Erythroblast (primary cell): ENCODE measurements around the gene GIMAP5.

Experiments used
- DNase-seq, 2 experiments: peaks; one replicate each; lab custom pipeline; 2025; lab: John Stamatoyannopoulos, UW
- GATA1 ChIP-seq: IDR thresholded peaks from 2 replicates; pipeline ENCODE4 v1.6.1; 2011; ENCODE audit warnings: low read depth, mild to moderate bottlenecking, control low read depth, low read length, moderate library complexity
- POLR2A ChIP-seq: IDR thresholded peaks from 2 replicates; pipeline ENCODE4 v1.6.1; 2011; ENCODE audit warnings: mild to moderate bottlenecking, low read length

The GIMAP5 gene

DNA sequence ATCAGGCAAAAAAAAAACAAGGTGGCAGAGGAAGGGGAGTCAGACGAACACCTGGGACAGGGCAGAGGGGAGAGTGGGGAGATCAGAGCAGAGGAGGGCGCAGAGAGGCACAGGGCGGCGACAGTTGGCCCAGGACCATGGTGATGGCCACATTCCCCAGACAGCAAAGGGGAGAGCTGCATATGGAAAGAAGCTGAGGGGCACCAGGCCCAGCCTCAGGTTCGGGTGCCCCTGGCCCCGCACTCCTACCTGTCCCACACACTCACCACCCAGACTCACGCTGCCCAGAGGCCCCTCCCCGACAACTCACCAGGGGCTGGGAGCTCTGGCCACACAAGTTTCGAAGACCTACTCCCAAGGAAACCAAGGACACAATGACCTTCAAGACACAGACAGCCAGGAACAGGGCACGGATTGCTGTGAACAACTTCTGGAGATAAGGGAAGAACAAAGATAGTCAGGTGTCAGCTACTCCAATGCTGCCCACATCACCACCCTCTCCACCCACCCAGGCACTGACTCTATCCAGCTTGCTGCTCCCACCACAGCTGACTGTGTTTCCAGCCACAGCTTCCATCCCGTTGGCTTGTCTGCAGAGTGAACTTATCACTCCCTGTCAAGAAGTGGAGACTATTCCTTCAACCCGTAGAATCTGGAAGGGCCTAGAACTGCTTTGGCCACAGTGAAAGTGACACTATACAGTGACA, 54.7 kb downstream of the GIMAP5 start:
- TF ChIP-seq GATA1, result no peak
- TF ChIP-seq POLR2A, result no peak
- DNase-seq, result no peak
